Measurements from ENCODE around the gene TMEM179. TPM values are rescaled to one million over a fixed set of nuclear protein-coding genes. Genes with fewer than 3 reads are reported as not detected.

The TMEM179 gene
- total RNA-seq, 4 donors from 2014 or later: not detected

GRCh38 chr14:104644091-104644635 is 39.6 kb upstream of the TMEM179 start:
- TF ChIP-seq POLR2A (IDR thresholded peaks at IDR 0.05) (no peak), CTCF (IDR thresholded peaks at IDR 0.05) (no peak)
- H3K9me3 ChIP-seq: peaks cover 0 to 3% (median 0%) of the 10 kb centered on the region in 3 donors
- DNase-seq: no peak
- H3K27ac ChIP-seq: no peak overlapping the region
- no peak overlapping the region for H3K4me3 ChIP-seq
- intact Hi-C loops (cut with DNase I): no loop called here
- WGBS, 2 donors: 72 to 73% methylated on average over 6 of the region's 12 CpGs
- peaks cover 0 to 7% (median 0%) of the 10 kb centered on the region in 3 donors for H3K4me1 ChIP-seq
- no peaks in the 10 kb centered on the region for H3K36me3 ChIP-seq
- H3K27me3 ChIP-seq: peaks cover 0 to 58% (median 3%) of the 10 kb centered on the region in 4 donors

GRCh38 chr14:104643306-104643705 is 38.7 kb upstream of the TMEM179 start:
- Histone ChIP-seq H3K4me3 (no peak overlapping the region), H3K9me3 (peaks cover 0 to 3% (median 0%) of the 10 kb centered on the region in 3 donors), H3K27me3 (peaks cover 0 to 61% (median 4%) of the 10 kb centered on the region in 4 donors), H3K4me1 (peaks cover 0 to 7% (median 0%) of the 10 kb centered on the region in 3 donors), H3K36me3 (no peaks in the 10 kb centered on the region), H3K27ac (no peak overlapping the region)
- WGBS, 2 donors: 51 to 73% methylated on average over 6 to 7 of the region's 8 CpGs
- intact Hi-C loops (cut with DNase I): no loop called here
- DNase-seq: no peak
- no peak for TF ChIP-seq POLR2A (IDR thresholded peaks at IDR 0.05)
- no peak for TF ChIP-seq CTCF (IDR thresholded peaks at IDR 0.05)

- intact Hi-C loops (cut with DNase I): no loop called here
- Histone ChIP-seq H3K36me3 (no peaks in the 10 kb centered on the region), H3K27me3 (peaks cover 0 to 68% (median 4%) of the 10 kb centered on the region in 4 donors), H3K9me3 (peaks cover 0 to 3% (median 0%) of the 10 kb centered on the region in 3 donors), H3K27ac (no peak overlapping the region), H3K4me3 (no peak overlapping the region), H3K4me1 (peaks cover 0 to 7% (median 0%) of the 10 kb centered on the region in 3 donors)
- TF ChIP-seq POLR2A (IDR thresholded peaks at IDR 0.05) (no peak), CTCF (IDR thresholded peaks at IDR 0.05) (no peak)
- no peak for DNase-seq
- whole genome bisulfite sequencing, 2 donors: 80 to 93% methylated on average over 1 to 3 of the region's 9 CpGs
Measured at GRCh38 chr14:104642540-104642868, 37.9 kb upstream of the TMEM179 start.

- no peak overlapping the region for H3K27ac ChIP-seq
- H3K36me3 ChIP-seq: no peaks in the 10 kb centered on the region
- H3K4me3 ChIP-seq: no peak overlapping the region
- H3K9me3 ChIP-seq: peaks cover 0 to 3% (median 0%) of the 10 kb centered on the region in 3 donors
- DNase-seq: no peak
- WGBS, 2 donors: 73 to 86% methylated on average over 10 to 14 of the region's 23 CpGs
- H3K27me3 ChIP-seq: peaks cover 0 to 72% (median 4%) of the 10 kb centered on the region in 4 donors
- peaks cover 0 to 7% (median 0%) of the 10 kb centered on the region in 3 donors for H3K4me1 ChIP-seq
- TF ChIP-seq POLR2A (IDR thresholded peaks at IDR 0.05) (no peak), CTCF (IDR thresholded peaks at IDR 0.05) (no peak)
- intact Hi-C loops (cut with DNase I): no loop called here
Measured at GRCh38 chr14:104641753-104642539, 37.4 kb upstream of the TMEM179 start.

- no peak for TF ChIP-seq CTCF (IDR thresholded peaks at IDR 0.05)
- Histone ChIP-seq H3K36me3 (no peaks in the 10 kb centered on the region), H3K4me3 (no peak overlapping the region), H3K4me1 (peaks cover 0 to 7% (median 0%) of the 10 kb centered on the region in 3 donors), H3K9me3 (peaks cover 0 to 3% (median 0%) of the 10 kb centered on the region in 3 donors), H3K27me3 (peaks cover 0 to 84% (median 4%) of the 10 kb centered on the region in 4 donors), H3K27ac (no peak overlapping the region)
- intact Hi-C loops (cut with DNase I): no loop called here
- no peak for DNase-seq
- WGBS, 2 donors: 87 to 100% methylated on average over 2 to 3 of the region's 10 CpGs
Measured at GRCh38 chr14:104640681-104641080, 36.1 kb upstream of the TMEM179 start.

Measured in esophagus squamous epithelium (tissue), 5 donors.